ENCODE measurements around the gene CCDC86. TPM values are rescaled to one million over a fixed set of nuclear protein-coding genes. Genes with fewer than 3 reads are reported as not detected.

CCDC86 gene, protein sequence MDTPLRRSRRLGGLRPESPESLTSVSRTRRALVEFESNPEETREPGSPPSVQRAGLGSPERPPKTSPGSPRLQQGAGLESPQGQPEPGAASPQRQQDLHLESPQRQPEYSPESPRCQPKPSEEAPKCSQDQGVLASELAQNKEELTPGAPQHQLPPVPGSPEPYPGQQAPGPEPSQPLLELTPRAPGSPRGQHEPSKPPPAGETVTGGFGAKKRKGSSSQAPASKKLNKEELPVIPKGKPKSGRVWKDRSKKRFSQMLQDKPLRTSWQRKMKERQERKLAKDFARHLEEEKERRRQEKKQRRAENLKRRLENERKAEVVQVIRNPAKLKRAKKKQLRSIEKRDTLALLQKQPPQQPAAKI
- total RNA-seq, result 1.2 and 3.3 TPM in 2 replicates

GRCh38 chr11:60841797-60842667, at the start of gene CCDC86:
Gene CCDC86, plus strand, starts transcription at chr11:60842113. Its CDS starts 12 bp downstream, at chr11:60842125.

GRCh38 chr11:60855726-60856633, 14.1 kb downstream of the CCDC86 start, which contains the start of gene PTGDR2:
Gene PTGDR2, minus strand, starts transcription at chr11:60855950. Its CDS starts 2,228 bp downstream, at chr11:60853722.

DNA sequence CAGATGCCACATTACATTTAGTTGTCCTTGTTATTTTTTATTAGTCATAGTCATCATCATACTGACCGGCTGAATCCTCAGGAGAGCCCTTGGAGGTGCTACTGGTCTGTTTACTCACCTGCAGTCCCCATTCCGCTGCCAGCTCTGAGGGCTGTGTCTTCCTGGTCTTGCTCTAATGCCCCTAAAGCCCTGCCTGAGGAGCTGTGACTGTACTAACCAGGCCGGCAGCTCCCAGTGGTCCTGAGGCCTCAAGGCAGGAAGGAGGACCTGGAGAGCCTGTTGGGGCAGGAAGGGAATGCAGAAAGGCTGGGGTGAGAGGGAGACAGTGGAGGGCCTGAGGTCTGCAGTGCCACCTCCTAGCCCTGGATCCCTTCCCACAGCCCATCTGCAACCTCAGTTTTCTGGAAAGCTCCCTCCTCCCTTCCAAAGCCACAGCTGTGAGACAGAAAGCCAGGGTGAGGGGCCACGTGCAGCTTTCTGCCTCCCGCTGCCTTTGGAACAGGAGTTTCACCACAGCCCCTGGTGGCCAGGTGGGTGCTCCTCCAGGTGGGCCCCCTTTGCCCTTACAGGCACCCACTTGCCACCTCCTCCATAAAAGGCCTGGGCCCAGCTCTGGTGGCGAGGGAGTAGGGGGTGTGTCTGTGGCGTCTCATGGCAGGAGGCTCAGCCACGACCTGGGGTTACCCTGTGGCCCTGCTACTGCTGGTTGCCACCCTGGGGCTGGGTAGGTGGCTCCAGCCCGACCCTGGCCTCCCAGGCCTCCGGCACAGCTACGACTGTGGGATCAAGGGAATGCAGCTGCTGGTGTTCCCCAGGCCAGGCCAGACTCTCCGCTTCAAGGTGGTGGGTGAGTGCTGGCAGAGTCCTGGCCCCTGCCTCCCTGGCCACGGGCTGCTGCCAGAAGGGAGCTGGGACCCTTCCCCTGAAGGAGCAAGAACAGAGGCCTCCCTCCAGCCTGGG, 25.3 kb downstream of the CCDC86 start, which contains the start of gene ZP1:
ZP1 (plus strand) TSS at position 632 of the 960 bp plus-strand sequence; CDS start at position 652, 20 bp downstream.

Other genes with a start within 250 kb of the CCDC86 start
- not detected in 2 replicates for gene MS4A8, start 142.5 kb upstream of the CCDC86 start, total RNA-seq
- not detected in 2 replicates for gene MS4A18, start 117.4 kb upstream of the CCDC86 start, total RNA-seq
- gene MS4A15, start 85.2 kb upstream of the CCDC86 start, total RNA-seq, result not detected in 2 replicates
- not detected in 2 replicates for gene MS4A10, start 56.8 kb upstream of the CCDC86 start, total RNA-seq
- 0.16 and 1.5 TPM in 2 replicates for gene PTGDR2, start 13.8 kb downstream of the CCDC86 start, total RNA-seq
- gene ZP1, start 25.4 kb downstream of the CCDC86 start, total RNA-seq, result 0.32 TPM in 1 of 2 replicates, not detected in the other
- gene PRPF19, start 64.5 kb downstream of the CCDC86 start, total RNA-seq, result 29.6 and 32.6 TPM in 2 replicates
- 17.7 and 23.8 TPM in 2 replicates for gene TMEM109, start 72.0 kb downstream of the CCDC86 start, total RNA-seq
- 9.0 and 10.7 TPM in 2 replicates for gene TMEM132A, start 82.3 kb downstream of the CCDC86 start, total RNA-seq
- 11.0 and 22.6 TPM in 2 replicates for gene SLC15A3, start 110.1 kb downstream of the CCDC86 start, total RNA-seq
- gene CD6, start 129.6 kb downstream of the CCDC86 start, total RNA-seq, result not detected in 2 replicates

Measured in bronchial smooth muscle cell (primary cell).